Astrocyte of the cerebellum (primary cell): ENCODE results near the gene ALS2CL.

ENCODE experiments used
- DNase-seq: peaks from one replicate; pipeline ENCODE4 v3.0.0-alpha.2; 2011; ENCODE audit warnings: low read depth
- H3K4me3 ChIP-seq: 2 replicates; pipeline ENCODE4 v1.5.1; 2011; ENCODE audit warnings: mild to moderate bottlenecking, low read depth, low read length, moderate library complexity
- CTCF ChIP-seq: IDR thresholded peaks from 2 replicates; pipeline ENCODE4 v1.5.1; 2012; ENCODE audit warnings: low read length, low read depth, moderate library complexity, mild to moderate bottlenecking; ENCODE audit errors: missing control alignments
- in situ Hi-C: cut with HindIII; loops from 2 replicates; pipeline ENCODE4 v1.10.0; 2017; ENCODE audit warnings: low sequenced_read_pairs

Gene ALS2CL

GRCh38 chr3:46662771-46663551 lies 30.5 kb downstream of the ALS2CL start:
- DNase-seq: no peak
- TF ChIP-seq CTCF: no peak
- H3K4me3 ChIP-seq: no peak overlapping the region
- in situ Hi-C loops: no loop called here

GRCh38 chr3:46661776-46662766 lies 31.4 kb downstream of the ALS2CL start:
- no peak overlapping the region for H3K4me3 ChIP-seq
- in situ Hi-C loops: no loop called here
- DNase-seq: no peak
- no peak for TF ChIP-seq CTCF

- H3K4me3 ChIP-seq: no peak overlapping the region
- DNase-seq: no peak
- in situ Hi-C loops: no loop called here
- TF ChIP-seq CTCF: no peak
Observed at GRCh38 chr3:46660543-46661523, 32.6 kb downstream of the ALS2CL start.

- no peak overlapping the region for H3K4me3 ChIP-seq
- in situ Hi-C loops: no loop called here
- DNase-seq: no peak
- no peak for TF ChIP-seq CTCF
Observed at GRCh38 chr3:46660003-46660402, 33.5 kb downstream of the ALS2CL start.

GRCh38 chr3:46659285-46659684 lies 34.2 kb downstream of the ALS2CL start:
- no peak overlapping the region for H3K4me3 ChIP-seq
- no peak for DNase-seq
- TF ChIP-seq CTCF: no peak
- in situ Hi-C loops: no loop called here
